Adrenal gland (tissue), 12 donors: ENCODE measurements around the gene STXBP4. TPM values are rescaled to one million over a fixed set of nuclear protein-coding genes. Genes with fewer than 3 reads are reported as not detected.
A peak's percentile ranks its signal among the peaks of the same experiment; 100 is the strongest.

Experiments
- DNase-seq, 7 donors: peaks; one replicate each; pipeline ENCODE4 v3.0.0-alpha.2; 2019 to 2020
- H3K27ac ChIP-seq, 5 donors: fragments of 200-600 bp; sonication (generic) in 4 of 5; 1 replicate in 3 of 5; 2 replicates in 2 of 5; pipeline versions ENCODE4 v1.5.1 to v1.8.0; 2016 to 2020; ENCODE audit warnings: mild to moderate bottlenecking in 1 of 5
- H3K27me3 ChIP-seq: fragments of 200-600 bp; 2 replicates; pipeline ENCODE4 v1.8.0; 2021
- H3K36me3 ChIP-seq, 2 donors: fragments of 200-600 bp; replicated peaks in 1 of 2; 1 replicate in 1 of 2; 2 replicates in 1 of 2; pipeline versions ENCODE4 v1.5.1 to v1.8.0; 2018 to 2022
- H3K4me1 ChIP-seq, 2 donors: fragments of 200-600 bp; replicated peaks in 1 of 2; 1 replicate in 1 of 2; 2 replicates in 1 of 2; pipeline versions ENCODE4 v1.5.1 to v1.8.0; 2018 to 2021
- H3K4me3 ChIP-seq, 4 donors: fragments of 200-600 bp; sonication (generic) in 3 of 4; one replicate each; pipeline ENCODE4 v1.5.1; 2016 to 2018
- H3K9me3 ChIP-seq, 3 donors: fragments of 200-600 bp; sonication (generic) in 1 of 3; replicated peaks in 1 of 3; 1 replicate in 2 of 3; 2 replicates in 1 of 3; pipeline versions ENCODE4 v1.5.1 to v1.8.0; 2016 to 2021
- CTCF ChIP-seq, 6 experiments: fragments of 450-650 bp in 4 of 6; fragments of 200-600 bp in 2 of 6; sonication (generic) in 1 of 6; IDR thresholded peaks; 1 replicate in 5 of 6; 2 replicates in 1 of 6; pipeline versions ENCODE4 v1.5.1 to v1.8.0; 2016 to 2021; ENCODE audit warnings: antibody characterized with exemption in 6 of 6, mild to moderate bottlenecking in 2 of 6, moderate library complexity in 1 of 6
- POLR2A ChIP-seq, 2 donors: fragments of 450-650 bp; IDR thresholded peaks; one replicate each; pipeline ENCODE4 v1.6.1; 2017; ENCODE audit warnings: antibody characterized with exemption in 2 of 2, mild to moderate bottlenecking in 2 of 2, moderate library complexity in 1 of 2
- WGBS, 4 donors: extraction: QIAGEN DNeasy Blood & Tissue Kit in 2 of 4; methylation state at CpG; one replicate each; pipeline versions ENCODE4 v1.1.5 to v1.1.7; 2013 to 2017; 5-methylcytosine and 5-hydroxymethylcytosine counted together
- intact Hi-C, 2 donors: fragments of 100-400 bp; cut with DNase I; formaldehyde crosslinking; loops; one replicate each; pipeline versions ENCODE4 v1.14.1 to v1.15.0; 2022 to 2023
- polyA plus RNA-seq, 3 donors: library from polyadenylated mRNA; stranded (reverse); fragments of 200-250 nt in 2 of 3; fragments of 350-450 nt in 1 of 3; fragmentation: Illumina TruSeq in 1 of 3; extraction: RNeasy Lipid Tissue Mini Kit (QIAGEN cat#74804) in 1 of 3; gene quantifications; one replicate each; pipeline ENCODE4 v1.2.3, GENCODE V29; 2013 to 2014
- total RNA-seq, 9 donors: library from RNA; depleted of rRNA in 4 of 9; stranded (reverse); fragments of >200 nt in 4 of 9; fragments of 120-200 nt in 1 of 9; fragmentation: NEBNext Ultra II Directional in 1 of 9; extraction: Animal tissue kit (Norgen Biotek cat#: 25700) in 1 of 9; gene quantifications; one replicate each; pipeline versions ENCODE4 v1.1.0 to v1.2.4, GENCODE V29; 2013 to 2023
- donor health status: healthy with polysubstance abuse.
- donor health status: Bipolar disorder and iron deficiency.
- donor health status: DM: yes; HTN: yes; CAD: no.
- donor health status: DM: no; HTN: no; CAD: no.
- donor health status: DM: no; HTN: no; CAD: no.
- donor health status: DM: yes; HTN: yes; CAD: no.

Gene STXBP4
- total and polyA plus RNA-seq, 12 donors = 0.81 to 50.7 (median 11.6) TPM

- DNase-seq = no peak
- Histone ChIP-seq H3K27ac (no peak overlapping the region), H3K36me3 (no peaks in the 10 kb centered on the region), H3K4me1 (no peaks in the 10 kb centered on the region), H3K27me3 (no peaks in the 10 kb centered on the region), H3K4me3 (no peak overlapping the region), H3K9me3 (no peaks in the 10 kb centered on the region)
- intact Hi-C loops = no loop called here
- no peak for TF ChIP-seq CTCF (IDR thresholded peaks at IDR 0.05)
Measured at GRCh38 chr17:55002458-55002857, 33.9 kb downstream of the STXBP4 start.

- DNase-seq = no peak
- no peaks in the 10 kb centered on the region for H3K27me3 ChIP-seq
- no peak overlapping the region for H3K4me3 ChIP-seq
- intact Hi-C loops = no loop called here
- no peaks in the 10 kb centered on the region for H3K36me3 ChIP-seq
- no peaks in the 10 kb centered on the region for H3K4me1 ChIP-seq
- WGBS, 4 donors = 90 to 92% (median 90%) methylated on average over 5 of the region's 5 CpGs
- TF ChIP-seq POLR2A (IDR thresholded peaks at IDR 0.05) = no peak
- TF ChIP-seq CTCF (IDR thresholded peaks at IDR 0.05) = no peak
- H3K27ac ChIP-seq = no peak overlapping the region
- no peaks in the 10 kb centered on the region for H3K9me3 ChIP-seq
Measured at GRCh38 chr17:55004484-55004883, 35.9 kb downstream of the STXBP4 start.

GRCh38 chr17:55005520-55005919 is 37.0 kb downstream of the STXBP4 start:
- TF ChIP-seq POLR2A (IDR thresholded peaks at IDR 0.05) (no peak), CTCF (IDR thresholded peaks at IDR 0.05) (peak in 3 of 6 experiments; percentile 20 to 25 (median 24))
- WGBS, 4 donors = 83 to 98% (median 95%) methylated on average over 1 of the region's 1 CpG
- Histone ChIP-seq H3K9me3 (no peaks in the 10 kb centered on the region), H3K27ac (no peak overlapping the region), H3K27me3 (no peaks in the 10 kb centered on the region), H3K36me3 (no peaks in the 10 kb centered on the region), H3K4me3 (no peak overlapping the region), H3K4me1 (no peaks in the 10 kb centered on the region)
- intact Hi-C loops = no loop called here
- no peak for DNase-seq

GRCh38 chr17:55023626-55024025 is 55.1 kb downstream of the STXBP4 start:
- Histone ChIP-seq H3K36me3 (no peaks in the 10 kb centered on the region), H3K27ac (no peak overlapping the region), H3K27me3 (no peaks in the 10 kb centered on the region), H3K4me3 (no peak overlapping the region), H3K9me3 (no peaks in the 10 kb centered on the region), H3K4me1 (no peaks in the 10 kb centered on the region)
- no peak for DNase-seq
- intact Hi-C loops = no loop called here
- no peak for TF ChIP-seq POLR2A (IDR thresholded peaks at IDR 0.05)
- no peak for TF ChIP-seq CTCF (IDR thresholded peaks at IDR 0.05)
- WGBS, 4 donors = 0 to 23% (median 10%) methylated on average over 1 of the region's 1 CpG
